Activated T-cell treated with anti-CD3 and anti-CD28 coated beads, Interleukin-2, amount 50 U/mL, for 72 hours (primary cell): ENCODE results near the gene BTBD18. TPM values are rescaled to one million over a fixed set of nuclear protein-coding genes. Genes with fewer than 3 reads are reported as not detected.

Experiments used
- ATAC-seq, 2 donors: fragments of 150-1000 bp; cut with Tn5 transposase; replicated peaks in 1 of 2; 2 replicates each; pipeline ENCODE4 v1.10.0; 2021; ENCODE audit warnings: moderate library complexity in 2 of 2, mild to moderate bottlenecking in 1 of 2
- DNase-seq, 2 donors: peaks; one replicate each; pipeline ENCODE4 v3.0.0; 2021 to 2022; ENCODE audit warnings: mixed read lengths in 1 of 2
- H3K27ac Mint-ChIP-seq: one replicate; pipeline ENCODE4 v1.8.0; 2022; ENCODE audit warnings: mild to moderate bottlenecking, moderate library complexity, mixed read lengths
- H3K27me3 Mint-ChIP-seq: one replicate; pipeline ENCODE4 v1.8.0; 2022; ENCODE audit warnings: low read depth, mixed read lengths
- H3K36me3 Mint-ChIP-seq, 2 donors: one replicate each; pipeline ENCODE4 v1.8.0; 2022; ENCODE audit warnings: mixed read lengths in 2 of 2, mild to moderate bottlenecking in 1 of 2; ENCODE audit not compliant: insufficient read depth in 2 of 2
- H3K4me1 Mint-ChIP-seq: one replicate; pipeline ENCODE4 v1.8.0; 2022; ENCODE audit warnings: low read depth, mixed read lengths
- H3K4me3 Mint-ChIP-seq, 2 donors: one replicate each; pipeline ENCODE4 v1.8.0; 2022; ENCODE audit warnings: mild to moderate bottlenecking in 2 of 2, mixed read lengths in 2 of 2, moderate library complexity in 2 of 2
- H3K9me3 Mint-ChIP-seq, 2 donors: one replicate each; pipeline ENCODE4 v1.8.0; 2022; ENCODE audit warnings: mixed read lengths in 2 of 2
- total RNA-seq, 2 donors: library from RNA; stranded (reverse); gene quantifications; one replicate each; pipeline ENCODE4 v1.2.3, GENCODE V29; 2022

BTBD18 gene
- total RNA-seq, 2 donors from 2014 or later: not detected

GRCh38 chr11:57764972-57765371 is 13.4 kb upstream of the BTBD18 start:
- no peak for ATAC-seq
- no peak overlapping the region for H3K4me3 Mint-ChIP-seq

DNA sequence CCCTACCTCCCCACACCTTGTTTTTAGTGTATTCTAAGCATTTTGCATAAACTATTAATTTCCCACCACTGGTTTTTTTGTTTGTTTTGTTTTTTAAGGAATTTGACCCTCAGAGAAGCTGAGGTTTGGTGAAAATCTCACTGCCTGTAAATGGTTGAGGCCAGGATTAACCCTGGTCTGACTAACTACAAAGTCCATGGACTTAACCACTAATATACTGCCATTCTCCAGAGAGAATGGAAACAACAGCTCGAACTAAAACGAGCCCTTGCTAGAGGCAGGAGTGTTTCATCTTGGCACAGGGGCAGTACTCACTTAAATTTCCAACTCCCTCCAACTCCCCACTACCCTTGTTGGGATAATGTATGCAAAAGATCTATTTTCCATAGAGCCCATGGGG is 12.9 kb upstream of the BTBD18 start:
- ATAC-seq (no peak), DNase-seq (no peak)
- Mint-ChIP-seq H3K4me1 (peaks cover 34% of the 10 kb centered on the region), H3K27ac (no peak overlapping the region), H3K4me3 (no peak overlapping the region), H3K9me3 (no peaks in the 10 kb centered on the region), H3K27me3 (no peaks in the 10 kb centered on the region), H3K36me3 (peaks cover 0 to 2% of the 10 kb centered on the region in 2 donors)

More at GRCh38 chr11:57764972-57765371, 13.4 kb upstream of the BTBD18 start:
- H3K27me3 Mint-ChIP-seq: no peaks in the 10 kb centered on the region
- DNase-seq: no peak
- no peak overlapping the region for H3K27ac Mint-ChIP-seq
- peaks cover 30% of the 10 kb centered on the region for H3K4me1 Mint-ChIP-seq
- peaks cover 0 to 2% of the 10 kb centered on the region in 2 donors for H3K36me3 Mint-ChIP-seq
- H3K9me3 Mint-ChIP-seq: no peaks in the 10 kb centered on the region

GRCh38 chr11:57764021-57764420 is 12.4 kb upstream of the BTBD18 start:
- H3K27ac Mint-ChIP-seq: no peak overlapping the region
- DNase-seq: no peak
- H3K4me1 Mint-ChIP-seq: peaks cover 39% of the 10 kb centered on the region
- no peak overlapping the region for H3K4me3 Mint-ChIP-seq
- no peaks in the 10 kb centered on the region for H3K27me3 Mint-ChIP-seq
- no peaks in the 10 kb centered on the region for H3K36me3 Mint-ChIP-seq
- ATAC-seq: no peak
- no peaks in the 10 kb centered on the region for H3K9me3 Mint-ChIP-seq

GRCh38 chr11:57763568-57763967 is 11.9 kb upstream of the BTBD18 start:
- Mint-ChIP-seq H3K4me1 (peaks cover 42% of the 10 kb centered on the region), H3K4me3 (no peak overlapping the region), H3K27ac (no peak overlapping the region), H3K27me3 (no peaks in the 10 kb centered on the region), H3K36me3 (no peaks in the 10 kb centered on the region), H3K9me3 (no peaks in the 10 kb centered on the region)
- DNase-seq (no peak), ATAC-seq (no peak)

DNA sequence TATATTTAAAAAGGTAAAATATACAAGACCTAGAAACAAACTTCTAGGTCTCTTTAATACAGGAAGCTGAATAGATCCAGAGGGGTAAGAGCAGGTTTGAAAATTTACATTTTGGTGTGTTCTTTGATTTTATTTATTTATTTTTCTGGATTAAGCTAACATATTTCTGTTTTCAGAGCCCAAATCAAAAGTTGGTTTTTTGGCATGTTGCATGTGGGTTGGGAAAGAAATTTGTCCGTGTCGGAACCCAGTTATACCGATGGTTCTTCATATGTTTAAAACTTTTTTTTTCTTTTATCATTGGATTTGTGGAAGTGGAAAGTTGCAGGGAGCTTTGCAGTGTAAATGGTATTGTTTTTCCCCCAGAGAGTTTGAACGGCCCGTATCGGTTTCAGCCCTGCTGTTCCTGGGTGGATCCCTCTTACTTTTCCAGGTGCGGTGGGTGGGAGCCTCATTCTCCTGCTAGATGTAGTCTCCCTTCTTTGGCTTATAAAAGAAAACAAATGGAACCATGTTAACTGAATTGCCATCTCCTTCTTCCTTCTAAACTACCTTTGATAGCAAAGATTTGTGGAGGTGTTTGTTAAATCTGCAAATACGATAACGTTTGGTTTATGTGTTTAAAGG is 10.7 kb upstream of the BTBD18 start:
- H3K9me3 Mint-ChIP-seq: no peaks in the 10 kb centered on the region
- ATAC-seq (no peak), DNase-seq (no peak)
- H3K27ac Mint-ChIP-seq: peak overlapping the region; percentile 2
- H3K4me3 Mint-ChIP-seq: peak overlapping the region; percentile 30 to 81
- H3K27me3 Mint-ChIP-seq: no peaks in the 10 kb centered on the region
- H3K36me3 Mint-ChIP-seq: no peaks in the 10 kb centered on the region
- peaks cover 48% of the 10 kb centered on the region for H3K4me1 Mint-ChIP-seq

DNA sequence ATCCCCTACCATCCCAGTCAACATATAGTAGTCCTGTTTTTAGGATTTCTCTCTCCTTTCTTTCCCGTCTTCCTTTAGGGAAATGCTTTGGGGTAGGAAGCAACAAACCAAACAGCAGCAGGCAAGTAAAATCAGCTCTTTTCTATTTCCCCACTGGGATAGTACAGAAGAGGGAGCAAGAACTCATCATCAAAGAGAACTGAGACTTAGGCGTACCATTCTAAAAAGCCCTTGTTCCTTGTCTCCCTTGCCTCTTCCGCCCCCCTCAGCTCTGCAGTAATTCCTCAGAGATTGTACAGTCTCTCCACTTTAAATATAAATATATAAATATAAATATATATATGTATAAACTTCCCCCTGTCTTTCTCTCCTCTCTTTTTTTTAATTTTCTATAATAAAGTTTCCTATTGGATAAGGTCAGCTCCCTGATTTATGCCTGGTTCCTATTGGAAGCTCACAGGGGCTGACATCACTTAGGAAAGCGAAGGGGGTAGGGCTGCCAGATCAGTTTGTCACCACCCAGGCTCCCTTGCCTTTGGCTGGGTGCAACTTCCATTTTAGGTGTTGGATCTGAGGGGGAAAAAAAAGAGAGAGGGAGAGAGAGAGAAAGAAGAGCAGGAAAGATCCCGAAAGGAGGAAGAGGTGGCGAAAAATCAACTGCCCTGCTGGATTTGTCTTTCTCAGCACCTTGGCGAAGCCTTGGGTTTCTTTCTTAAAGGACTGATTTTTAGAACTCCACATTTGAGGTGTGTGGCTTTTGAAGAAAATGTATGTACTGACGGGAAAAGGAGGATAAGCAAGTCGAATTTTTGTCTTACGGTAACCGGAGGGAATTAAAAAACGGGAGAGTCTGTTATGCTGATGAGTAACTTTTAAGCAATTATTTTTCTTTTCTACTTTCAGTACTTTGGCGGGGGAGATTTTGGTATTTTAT is 9.9 kb upstream of the BTBD18 start, which contains the start of gene CTNND1:
Gene CTNND1 (plus strand): TSS at position 502 of the 934 bp plus-strand sequence. CDS start 29,677 bp downstream, outside the sequence.
- Mint-ChIP-seq H3K36me3 (no peaks in the 10 kb centered on the region), H3K4me1 (peaks cover 48% of the 10 kb centered on the region), H3K27ac (peak within 1 kb of the TSS; percentile 2), H3K9me3 (no peaks in the 10 kb centered on the region), H3K27me3 (no peaks in the 10 kb centered on the region), H3K4me3 (peak within 1 kb of the TSS; percentile 49 to 81)
- DNase-seq: no peak
- no peak for ATAC-seq

DNA sequence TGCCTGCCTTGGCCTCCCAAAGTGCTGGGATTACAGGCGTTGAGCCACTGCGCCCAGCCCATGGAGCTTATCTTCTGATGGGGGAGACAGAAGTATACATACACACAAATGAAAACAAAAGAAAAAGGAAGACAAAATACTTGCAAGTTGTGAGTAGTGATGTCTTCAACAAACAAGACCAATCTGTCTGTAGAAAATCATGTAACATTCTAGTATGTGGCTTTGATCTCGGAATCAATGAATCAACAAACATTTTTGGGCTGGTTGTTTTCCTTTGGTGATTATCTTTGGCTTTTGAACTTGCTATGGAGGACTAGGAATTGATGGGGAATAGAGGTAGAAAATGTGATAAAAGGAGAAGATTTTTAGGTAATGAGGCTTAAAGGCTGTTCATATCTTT is 6.6 kb upstream of the BTBD18 start:
- Mint-ChIP-seq H3K9me3 (no peaks in the 10 kb centered on the region), H3K4me3 (no peak overlapping the region), H3K27ac (no peak overlapping the region), H3K4me1 (peaks cover 40% of the 10 kb centered on the region), H3K36me3 (no peaks in the 10 kb centered on the region), H3K27me3 (no peaks in the 10 kb centered on the region)
- ATAC-seq (no peak), DNase-seq (no peak)

GRCh38 chr11:57752954-57753353 is 1.3 kb upstream of the BTBD18 start:
- DNase-seq (no peak), ATAC-seq (no peak)
- Mint-ChIP-seq H3K27me3 (no peaks in the 10 kb centered on the region), H3K4me1 (peaks cover under 1% of the 10 kb centered on the region), H3K27ac (no peak overlapping the region), H3K9me3 (no peaks in the 10 kb centered on the region), H3K4me3 (no peak overlapping the region), H3K36me3 (no peaks in the 10 kb centered on the region)

DNA sequence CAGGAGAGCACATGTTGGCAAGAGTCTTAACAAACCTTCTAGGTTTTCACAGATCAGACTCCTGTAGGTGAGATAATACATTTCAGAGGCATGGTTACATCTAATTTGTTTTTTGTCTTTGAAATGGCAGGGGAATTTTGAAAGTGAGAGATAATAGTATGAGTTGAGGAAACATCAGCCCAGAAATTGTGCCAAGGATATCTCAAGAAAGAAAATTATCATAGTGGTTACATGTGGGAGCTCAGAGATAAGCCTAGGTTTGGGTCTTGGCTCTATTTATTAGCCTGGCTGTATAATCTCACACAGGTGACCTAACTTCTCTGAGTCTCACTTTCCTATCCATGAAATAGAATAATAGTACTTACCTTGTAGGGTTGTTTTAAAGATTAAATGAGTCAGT is 443 bp downstream of the BTBD18 start:
- DNase-seq (no peak), ATAC-seq (no peak)
- no peak overlapping the region for H3K4me3 Mint-ChIP-seq
- no peaks in the 10 kb centered on the region for H3K27me3 Mint-ChIP-seq
- peaks cover 13% of the 10 kb centered on the region for H3K4me1 Mint-ChIP-seq
- H3K36me3 Mint-ChIP-seq: peaks cover 0 to 9% of the 10 kb centered on the region in 2 donors
- H3K9me3 Mint-ChIP-seq: no peaks in the 10 kb centered on the region
- no peak overlapping the region for H3K27ac Mint-ChIP-seq

GRCh38 chr11:57746920-57747319 is 4.7 kb downstream of the BTBD18 start:
- Mint-ChIP-seq H3K4me1 (peaks cover 52% of the 10 kb centered on the region), H3K9me3 (no peaks in the 10 kb centered on the region), H3K27me3 (no peaks in the 10 kb centered on the region), H3K4me3 (no peak overlapping the region), H3K27ac (peak overlapping the region; percentile 10), H3K36me3 (peaks cover 5 to 31% of the 10 kb centered on the region in 2 donors)
- peak; percentile 43 to 44 for ATAC-seq
- no peak for DNase-seq

- H3K4me3 Mint-ChIP-seq: no peak overlapping the region
- H3K27me3 Mint-ChIP-seq: no peaks in the 10 kb centered on the region
- peaks cover 8 to 34% of the 10 kb centered on the region in 2 donors for H3K36me3 Mint-ChIP-seq
- no peaks in the 10 kb centered on the region for H3K9me3 Mint-ChIP-seq
- H3K27ac Mint-ChIP-seq: peak overlapping the region; percentile 68
- no peak for DNase-seq
- no peak for ATAC-seq
- H3K4me1 Mint-ChIP-seq: peaks cover 60% of the 10 kb centered on the region
Observed at GRCh38 chr11:57745206-57745605, 6.4 kb downstream of the BTBD18 start.

DNA sequence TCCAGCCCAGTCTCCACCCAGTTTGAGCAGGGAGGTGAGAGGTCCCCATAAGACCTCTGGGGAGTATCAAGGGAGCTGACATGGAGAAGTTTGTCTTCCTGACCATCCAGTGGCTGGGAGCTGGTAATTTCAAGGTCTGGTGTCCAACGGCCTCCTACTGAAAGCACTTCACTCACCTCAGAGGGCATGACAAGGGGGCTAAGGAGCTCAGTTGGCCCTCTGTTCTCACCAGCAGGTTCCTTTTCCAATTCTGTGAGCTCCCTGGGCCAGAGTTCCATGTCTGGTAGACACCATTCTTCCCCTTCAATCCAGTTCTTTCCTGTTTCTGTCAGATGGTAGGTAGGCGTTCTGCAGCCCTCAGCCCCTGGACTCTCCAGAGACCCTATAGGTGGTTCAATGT is 7.3 kb downstream of the BTBD18 start:
- Mint-ChIP-seq H3K4me3 (peak overlapping the region; percentile 36 to 39), H3K36me3 (peaks cover 8 to 37% of the 10 kb centered on the region in 2 donors)

DNA sequence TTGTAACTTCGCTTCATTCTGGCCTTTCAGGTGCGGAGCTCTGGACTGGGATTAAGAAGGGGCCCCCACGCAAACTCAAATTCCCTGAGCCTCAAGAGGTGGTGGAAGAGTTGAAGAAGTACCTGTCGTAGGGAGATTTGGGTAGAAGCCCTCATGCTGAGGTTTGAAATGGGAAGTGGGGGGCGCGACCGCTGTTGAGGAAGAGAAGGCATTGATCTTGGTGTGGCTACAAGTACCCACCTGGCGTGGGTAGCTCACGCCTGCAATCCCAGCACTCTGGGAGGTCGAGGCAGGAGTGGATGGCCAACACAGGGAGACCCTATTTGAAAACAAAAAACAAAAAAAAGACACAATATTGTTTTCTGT is 9.5 kb downstream of the BTBD18 start:
- no peaks in the 10 kb centered on the region for H3K27me3 Mint-ChIP-seq
- H3K36me3 Mint-ChIP-seq: peaks cover 8 to 37% of the 10 kb centered on the region in 2 donors
- peak overlapping the region; percentile 98 to 99 for H3K4me3 Mint-ChIP-seq
- DNase-seq: no peak
- peak overlapping the region; percentile 98 for H3K27ac Mint-ChIP-seq
- H3K9me3 Mint-ChIP-seq: no peaks in the 10 kb centered on the region
- peaks cover 61% of the 10 kb centered on the region for H3K4me1 Mint-ChIP-seq
- no peak for ATAC-seq

More for the DNA sequence above, 7.3 kb downstream of the BTBD18 start:
- H3K27me3 Mint-ChIP-seq: no peaks in the 10 kb centered on the region
- no peak for DNase-seq
- no peak for ATAC-seq
- H3K27ac Mint-ChIP-seq: peak overlapping the region; percentile 83
- H3K9me3 Mint-ChIP-seq: no peaks in the 10 kb centered on the region
- H3K4me1 Mint-ChIP-seq: peaks cover 65% of the 10 kb centered on the region
